HG03342 (cell line): ENCODE results near the gene COPS8.

Experiments used
- ATAC-seq: cut with Tn5 transposase; IDR thresholded peaks from one replicate; pipeline ENCODE4 v1.9.1; 2021; ENCODE audit warnings: mild to moderate bottlenecking, moderate library complexity; ENCODE audit not compliant: unreplicated experiment

COPS8 gene

GRCh38 chr2:237097911-237098702, 12.4 kb downstream of the COPS8 start:
- no peak for ATAC-seq

GRCh38 chr2:237099804-237100203, 14.1 kb downstream of the COPS8 start:
- ATAC-seq, result no peak

- ATAC-seq, result no peak
Measured at GRCh38 chr2:237101118-237101979, 15.7 kb downstream of the COPS8 start.

- no peak for ATAC-seq
Measured at GRCh38 chr2:237102428-237102827, 16.7 kb downstream of the COPS8 start.

GRCh38 chr2:237109421-237109934, 23.8 kb downstream of the COPS8 start:
- ATAC-seq, result no peak

- no peak for ATAC-seq
Measured at GRCh38 chr2:237113026-237113795, 27.5 kb downstream of the COPS8 start.

- ATAC-seq, result no peak
Measured at GRCh38 chr2:237115870-237116269, 30.2 kb downstream of the COPS8 start.

- ATAC-seq, result no peak
Measured at GRCh38 chr2:237116431-237116830, 30.7 kb downstream of the COPS8 start.

GRCh38 chr2:237118025-237118424, 32.3 kb downstream of the COPS8 start:
- no peak for ATAC-seq

GRCh38 chr2:237118561-237119155, 33.0 kb downstream of the COPS8 start:
- no peak for ATAC-seq

GRCh38 chr2:237120916-237121315, 35.2 kb downstream of the COPS8 start:
- ATAC-seq, result no peak

- ATAC-seq, result no peak
Measured at GRCh38 chr2:237121321-237121720, 35.6 kb downstream of the COPS8 start.

GRCh38 chr2:237122214-237122666, 36.6 kb downstream of the COPS8 start:
- ATAC-seq, result peak; percentile 69

- ATAC-seq, result no peak
Measured at GRCh38 chr2:237124820-237125219, 39.1 kb downstream of the COPS8 start.

GRCh38 chr2:237125967-237126366, 40.3 kb downstream of the COPS8 start:
- ATAC-seq, result no peak

GRCh38 chr2:237126519-237127174, 41.0 kb downstream of the COPS8 start:
- ATAC-seq, result no peak

GRCh38 chr2:237128026-237128703, 42.5 kb downstream of the COPS8 start:
- no peak for ATAC-seq

GRCh38 chr2:237128845-237129592, 43.3 kb downstream of the COPS8 start:
- no peak for ATAC-seq
